Measurements from ENCODE around the gene RTN4RL2. TPM values are rescaled to one million over a fixed set of nuclear protein-coding genes. Genes with fewer than 3 reads are reported as not detected.

The RTN4RL2 gene
- total RNA-seq, 1 donor from 2014 or later, result not detected

GRCh38 chr11:57475191-57475590 lies 14.9 kb downstream of the RTN4RL2 start:
- no peak for DNase-seq (ENCODE audit: low read depth)
- H3K27me3 ChIP-seq (ENCODE audit: control insufficient read depth, insufficient read depth, low read length), result peaks cover 10% of the 10 kb centered on the region
- no peak for FAIRE-seq
- H3K4me3 ChIP-seq (ENCODE audit: low read depth, low read length), result no peak overlapping the region
- H3K36me3 ChIP-seq (ENCODE audit: control insufficient read depth, insufficient read depth, low read length), result no peaks in the 10 kb centered on the region
- no peak for TF ChIP-seq CTCF (IDR thresholded peaks at IDR 0.05; ENCODE audit: insufficient read depth, low read length, severe bottlenecking)

GRCh38 chr11:57475671-57476046 lies 15.3 kb downstream of the RTN4RL2 start:
- FAIRE-seq (no peak), DNase-seq (ENCODE audit: low read depth) (no peak)
- Histone ChIP-seq H3K36me3 (ENCODE audit: control insufficient read depth, insufficient read depth, low read length) (no peaks in the 10 kb centered on the region), H3K4me3 (ENCODE audit: low read depth, low read length) (no peak overlapping the region), H3K27me3 (ENCODE audit: control insufficient read depth, insufficient read depth, low read length) (peaks cover 10% of the 10 kb centered on the region)
- TF ChIP-seq CTCF (IDR thresholded peaks at IDR 0.05; ENCODE audit: insufficient read depth, low read length, severe bottlenecking), result no peak

GRCh38 chr11:57476047-57476756 lies 15.9 kb downstream of the RTN4RL2 start:
- H3K27me3 ChIP-seq (ENCODE audit: control insufficient read depth, insufficient read depth, low read length), result peaks cover 10% of the 10 kb centered on the region
- TF ChIP-seq CTCF (IDR thresholded peaks at IDR 0.05; ENCODE audit: insufficient read depth, low read length, severe bottlenecking), result no peak
- DNase-seq (ENCODE audit: low read depth), result no peak
- no peak for FAIRE-seq
- no peaks in the 10 kb centered on the region for H3K36me3 ChIP-seq (ENCODE audit: control insufficient read depth, insufficient read depth, low read length)
- H3K4me3 ChIP-seq (ENCODE audit: low read depth, low read length), result peak overlapping the region; percentile 36

- FAIRE-seq (no peak), DNase-seq (ENCODE audit: low read depth) (no peak)
- peak; percentile 58 for TF ChIP-seq CTCF (IDR thresholded peaks at IDR 0.05; ENCODE audit: insufficient read depth, low read length, severe bottlenecking)
- Histone ChIP-seq H3K27me3 (ENCODE audit: control insufficient read depth, insufficient read depth, low read length) (peaks cover 15% of the 10 kb centered on the region), H3K4me3 (ENCODE audit: low read depth, low read length) (peak overlapping the region; percentile 36), H3K36me3 (ENCODE audit: control insufficient read depth, insufficient read depth, low read length) (no peaks in the 10 kb centered on the region)
These were observed 16.6 kb downstream of the RTN4RL2 start for GRCh38 chr11:57476757-57477506.

DNA sequence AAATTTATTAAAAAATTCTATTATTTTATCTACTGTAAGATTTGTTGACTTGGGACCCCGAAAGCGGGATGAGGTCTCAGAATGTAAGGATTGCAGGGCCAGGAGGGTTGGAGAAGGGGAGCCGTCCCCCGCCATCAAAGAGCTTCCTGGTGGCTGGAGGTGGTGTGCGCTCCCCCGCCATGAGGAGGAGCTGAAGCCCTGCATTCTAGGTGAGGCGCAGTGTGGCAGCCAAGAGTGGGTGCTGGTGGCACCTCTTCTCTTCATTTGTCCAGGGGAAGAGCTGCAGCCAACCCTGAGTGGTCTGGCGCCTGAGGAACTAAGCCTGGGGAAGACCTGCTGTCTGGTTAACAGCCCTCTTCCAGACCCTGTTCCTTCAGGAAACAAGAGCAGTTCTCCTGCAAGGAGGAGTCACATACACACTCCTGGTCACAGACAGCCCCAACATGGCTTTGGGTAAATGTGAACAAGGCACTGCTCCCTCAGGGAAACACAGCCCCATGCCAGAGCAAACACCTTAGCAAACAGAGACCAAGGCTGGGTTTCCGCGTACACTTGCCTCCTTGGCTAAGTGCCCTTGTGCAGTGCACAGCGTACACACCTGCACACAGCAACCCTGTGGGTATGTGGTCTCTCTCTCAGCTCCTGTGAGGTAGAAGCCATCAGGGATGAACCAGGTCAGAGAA lies 17.3 kb downstream of the RTN4RL2 start:
- FAIRE-seq (no peak), DNase-seq (ENCODE audit: low read depth) (no peak)
- TF ChIP-seq CTCF (IDR thresholded peaks at IDR 0.05; ENCODE audit: insufficient read depth, low read length, severe bottlenecking), result no peak
- peaks cover 18% of the 10 kb centered on the region for H3K27me3 ChIP-seq (ENCODE audit: control insufficient read depth, insufficient read depth, low read length)
- no peak overlapping the region for H3K4me3 ChIP-seq (ENCODE audit: low read depth, low read length)
- no peaks in the 10 kb centered on the region for H3K36me3 ChIP-seq (ENCODE audit: control insufficient read depth, insufficient read depth, low read length)

Measured in bronchial epithelial cell (primary cell).